Activated CD4-positive, alpha-beta T cell treated with anti-CD3 and anti-CD28 coated beads for 36 hours (primary cell): ENCODE measurements around the gene PIP5KL1. TPM values are rescaled to one million over a fixed set of nuclear protein-coding genes. Genes with fewer than 3 reads are reported as not detected.

ENCODE experiments used
- ATAC-seq: fragments of 200-7000 bp; cut with Tn5 transposase; one replicate; pipeline ENCODE4 v1.10.0; 2021; ENCODE audit warnings: mild to moderate bottlenecking, moderate library complexity
- CTCF ChIA-PET: fragments of 350-600 bp; sonication (Branson Sonifier 250); formaldehyde crosslinking; loops from one replicate; lab custom pipeline; 2021; ENCODE audit warnings: antibody characterized with exemption; lab: Charles Lee
- POLR2A ChIA-PET: fragments of 350-600 bp; sonication (Branson Sonifier 250); formaldehyde crosslinking; loops from one replicate; lab custom pipeline; 2021; ENCODE audit warnings: antibody characterized with exemption, inconsistent platforms; lab: Charles Lee
- DNase-seq: peaks from one replicate; pipeline ENCODE4 v3.0.0-alpha.2; 2020
- H3K27ac Mint-ChIP-seq: one replicate; pipeline ENCODE4 v1.8.0; 2021; ENCODE audit warnings: mixed read lengths
- H3K27me3 Mint-ChIP-seq: one replicate; pipeline ENCODE4 v1.8.0; 2021; ENCODE audit warnings: mixed read lengths
- H3K36me3 Mint-ChIP-seq: one replicate; pipeline ENCODE4 v1.8.0; 2021; ENCODE audit warnings: low read depth, mixed read lengths
- H3K4me1 Mint-ChIP-seq: one replicate; pipeline ENCODE4 v1.8.0; 2021; ENCODE audit warnings: mixed read lengths
- H3K4me3 Mint-ChIP-seq: one replicate; pipeline ENCODE4 v1.8.0; 2021; ENCODE audit warnings: mild to moderate bottlenecking, moderate library complexity, mixed read lengths
- H3K9me3 Mint-ChIP-seq: one replicate; pipeline ENCODE4 v1.8.0; 2021; ENCODE audit warnings: low read depth, mixed read lengths
- intact Hi-C, 2 experiments: fragments of 100-400 bp; cut with DNase I in 1 of 2; cut with micrococcal nuclease in 1 of 2; formaldehyde crosslinking; loops; one replicate each; pipeline versions ENCODE4 v1.14.2 to v1.15.1; 2022 to 2024; cut with DNase I, micrococcal nuclease
- total RNA-seq, 2 experiments: library from RNA; stranded (reverse); gene quantifications; one replicate each; pipeline ENCODE4 v1.2.3, GENCODE V29; 2021

The PIP5KL1 gene, protein sequence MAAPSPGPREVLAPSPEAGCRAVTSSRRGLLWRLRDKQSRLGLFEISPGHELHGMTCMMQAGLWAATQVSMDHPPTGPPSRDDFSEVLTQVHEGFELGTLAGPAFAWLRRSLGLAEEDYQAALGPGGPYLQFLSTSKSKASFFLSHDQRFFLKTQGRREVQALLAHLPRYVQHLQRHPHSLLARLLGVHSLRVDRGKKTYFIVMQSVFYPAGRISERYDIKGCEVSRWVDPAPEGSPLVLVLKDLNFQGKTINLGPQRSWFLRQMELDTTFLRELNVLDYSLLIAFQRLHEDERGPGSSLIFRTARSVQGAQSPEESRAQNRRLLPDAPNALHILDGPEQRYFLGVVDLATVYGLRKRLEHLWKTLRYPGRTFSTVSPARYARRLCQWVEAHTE
- 1 to 10 TPM; 1.9 to 2.8 TPM for total RNA-seq

DNA sequence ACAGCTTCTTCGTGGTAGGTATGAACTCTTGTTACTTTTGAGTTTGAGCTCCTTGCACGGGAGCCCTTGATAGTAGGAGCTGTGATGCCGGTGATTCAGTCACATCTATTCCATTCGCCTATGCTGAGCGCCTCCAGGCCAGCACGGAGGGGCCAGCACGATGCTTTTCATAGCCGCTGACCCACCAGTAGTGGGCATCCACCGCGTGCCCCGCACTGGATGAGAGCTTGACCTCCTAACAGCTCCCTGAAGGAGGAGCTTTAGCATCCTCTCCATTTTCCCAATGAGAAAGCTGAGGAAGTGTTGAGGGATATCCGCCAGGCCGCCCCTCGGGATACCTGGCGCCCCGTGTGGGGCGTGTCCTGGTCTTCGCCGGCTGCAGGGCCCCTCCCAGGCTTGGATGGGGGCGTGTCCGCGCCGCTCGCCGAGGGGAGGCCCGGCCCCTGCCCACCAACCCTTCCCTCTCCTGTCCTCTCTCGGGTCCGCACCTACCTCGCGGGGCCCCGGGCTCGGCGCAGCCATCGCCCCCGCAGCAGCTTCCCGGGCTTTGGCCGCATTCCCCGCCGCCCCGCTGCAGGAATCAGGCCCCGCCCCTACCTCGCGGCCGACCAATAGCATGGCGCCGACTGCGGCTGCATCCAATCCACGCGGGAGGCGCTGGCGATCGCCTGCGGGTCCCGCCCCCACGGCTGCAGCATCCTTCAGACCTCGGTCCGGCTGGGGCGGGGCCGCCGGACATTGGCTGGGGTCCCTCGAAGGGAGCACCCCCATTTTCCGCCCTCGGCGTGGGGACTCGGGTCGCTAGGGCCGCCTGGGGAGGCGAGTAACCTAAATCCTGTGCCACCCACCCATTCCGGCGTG lies at the start of gene PIP5KL1:
Gene PIP5KL1 (minus strand): TSS at position 547 of the 861 bp plus-strand sequence. CDS start 25 bp downstream, at position 522.
- ATAC-seq (peak; percentile 71), DNase-seq (peak; percentile 82)
- peaks cover 12% of the 10 kb centered on the region for H3K36me3 Mint-ChIP-seq
- no peak within 1 kb of the TSS for H3K27ac Mint-ChIP-seq
- H3K27me3 Mint-ChIP-seq: no peaks in the 10 kb centered on the region
- POLR2A ChIA-PET: interaction anchor here (1.1 kb wide), 1 partner anchor 13 kb away, joined by 3 read pairs; no protein-coding TSS in a partner anchor
- intact Hi-C loops: no loop called here
- H3K4me1 Mint-ChIP-seq: peaks cover 30% of the 10 kb centered on the region
- no peaks in the 10 kb centered on the region for H3K9me3 Mint-ChIP-seq
- CTCF ChIA-PET: interaction anchor here (0.6 to 4.2 kb wide), 8 partner anchors 9 to 263 kb away, joined by 3 to 18 read pairs (median 6); partner anchors contain the start of gene TOR2A
- peak within 1 kb of the TSS; percentile 45 for H3K4me3 Mint-ChIP-seq

DNA sequence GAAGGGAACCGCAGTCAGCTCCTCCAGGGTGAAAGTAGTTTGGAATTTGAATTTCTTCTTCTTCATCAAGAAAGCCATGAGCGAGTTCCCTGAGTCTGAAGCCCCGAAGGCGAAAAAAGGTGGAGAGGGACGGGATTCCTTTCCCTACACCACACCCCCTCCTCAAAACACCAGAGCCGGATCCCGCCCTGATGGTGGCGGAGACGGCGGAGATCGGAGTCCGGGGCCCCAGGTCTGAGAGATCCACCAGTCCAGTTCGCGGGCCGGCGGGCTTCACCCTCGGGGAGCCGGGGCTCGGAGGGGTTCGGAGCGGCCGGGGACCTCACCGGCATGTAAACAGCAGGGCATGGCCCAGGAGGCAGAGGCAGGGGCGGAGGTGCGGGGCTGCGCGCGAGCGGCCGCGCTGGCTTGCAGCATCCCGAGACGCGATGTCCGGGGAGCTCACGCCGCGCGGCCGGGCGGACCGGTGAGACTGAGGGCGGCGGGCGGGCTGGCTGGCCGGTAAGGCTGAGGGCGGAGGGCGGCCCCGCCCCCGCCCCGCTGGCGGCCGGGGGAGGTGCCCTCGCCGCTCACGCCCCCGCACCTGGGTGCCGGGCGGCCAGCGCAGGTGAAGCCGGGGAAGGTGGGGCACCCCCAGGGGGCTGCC lies 49.6 kb upstream of the PIP5KL1 start:
- ChIA-PET POLR2A (interaction anchor here (0.8 to 1.4 kb wide), 5 partner anchors 10 to 51 kb away, joined by 3 to 12 read pairs (median 4); no protein-coding TSS in a partner anchor), CTCF (interaction anchor here (0.9 to 8.1 kb wide), 9 partner anchors 20 to 112 kb away, joined by 3 to 55 read pairs (median 5); no protein-coding TSS in a partner anchor)
- Mint-ChIP-seq H3K4me1 (peaks cover 55% of the 10 kb centered on the region), H3K9me3 (no peaks in the 10 kb centered on the region), H3K36me3 (peaks cover 21% of the 10 kb centered on the region), H3K27me3 (no peaks in the 10 kb centered on the region), H3K27ac (peak overlapping the region; percentile 87), H3K4me3 (peak overlapping the region; percentile 97)
- intact Hi-C loops: loop anchor here in 1 of 2 experiments (1.0 to 10.0 kb wide), 5 partner anchors 37 to 755 kb away; partner anchors contain the start of genes CDK9 and SPTAN1
- ATAC-seq (peak; percentile 0), DNase-seq (peak; percentile 67)

DNA sequence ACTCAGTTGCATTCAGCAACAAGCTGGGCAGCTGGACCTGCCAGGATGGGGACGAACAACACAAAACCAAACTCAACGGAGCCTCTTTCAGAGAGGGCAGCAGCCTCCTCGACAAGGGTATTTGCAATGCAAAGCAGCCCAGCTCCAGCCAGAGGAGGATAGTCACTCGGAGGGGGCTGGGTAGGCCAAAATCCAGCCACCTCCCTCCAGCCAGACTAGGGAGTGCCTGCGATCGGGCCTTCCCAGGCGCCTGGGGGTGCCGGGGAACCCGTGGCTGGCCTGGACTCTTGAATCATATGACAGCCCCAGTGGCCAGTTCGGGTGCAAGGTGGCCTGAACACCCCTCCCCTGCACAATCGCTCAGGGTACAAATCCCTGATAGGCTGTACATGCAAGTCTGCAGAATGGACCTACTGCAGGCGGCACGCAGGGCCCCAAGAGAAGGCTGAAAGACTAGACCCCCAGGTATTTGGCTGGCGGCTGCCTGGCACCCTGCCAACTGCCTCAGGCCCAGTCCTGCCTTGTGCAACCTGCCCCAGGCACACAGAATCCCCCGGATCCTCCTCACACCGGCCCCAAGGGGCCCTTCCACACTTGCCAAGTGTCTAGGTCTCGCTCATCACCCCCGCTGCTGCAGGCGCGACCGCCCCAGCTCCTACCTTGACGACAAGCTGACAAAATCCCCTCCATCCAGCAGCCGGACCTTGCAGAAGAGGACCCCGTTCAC lies 48.9 kb upstream of the PIP5KL1 start:
- H3K36me3 Mint-ChIP-seq: peaks cover 23% of the 10 kb centered on the region
- DNase-seq (peak; percentile 59), ATAC-seq (no peak)
- intact Hi-C loops: loop anchor here (1.0 to 10.0 kb wide), 8 partner anchors 9 to 755 kb away; partner anchors contain the start of genes CDK9 (in 1 of the 2) and SPTAN1 (in 1 of the 2)
- H3K4me1 Mint-ChIP-seq: peaks cover 56% of the 10 kb centered on the region
- H3K4me3 Mint-ChIP-seq: peak overlapping the region; percentile 97
- H3K27ac Mint-ChIP-seq: peak overlapping the region; percentile 87
- ChIA-PET CTCF (interaction anchor here (0.7 to 8.1 kb wide), 13 partner anchors 9 to 250 kb away, joined by 3 to 55 read pairs (median 4); no protein-coding TSS in a partner anchor), POLR2A (interaction anchor here (1.1 to 2.6 kb wide), 3 partner anchors 9 to 47 kb away, joined by 8 to 13 read pairs (median 9); no protein-coding TSS in a partner anchor)
- no peaks in the 10 kb centered on the region for H3K27me3 Mint-ChIP-seq
- H3K9me3 Mint-ChIP-seq: no peaks in the 10 kb centered on the region

DNA sequence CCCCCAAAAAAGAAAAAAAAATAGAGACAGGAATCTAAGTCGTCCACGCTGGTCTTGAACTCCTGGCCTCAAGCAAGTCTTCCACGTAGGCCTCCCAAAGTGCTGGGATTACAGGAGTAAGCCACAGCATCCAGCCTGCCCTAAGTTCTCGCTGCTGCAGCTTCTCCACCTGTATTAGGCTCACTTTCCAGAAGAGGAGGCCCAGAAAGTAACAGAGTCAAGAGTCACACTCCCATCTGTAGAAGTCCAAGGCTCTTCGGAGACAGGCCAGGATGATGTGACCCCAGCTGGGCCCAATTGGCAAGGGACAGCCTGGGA lies 48.4 kb upstream of the PIP5KL1 start:
- H3K27me3 Mint-ChIP-seq: no peaks in the 10 kb centered on the region
- CTCF ChIA-PET: interaction anchor here (0.7 to 8.1 kb wide), 12 partner anchors 9 to 250 kb away, joined by 3 to 55 read pairs (median 4); no protein-coding TSS in a partner anchor
- intact Hi-C loops: loop anchor here in 1 of 2 experiments (1.0 to 2.0 kb wide), 3 partner anchors 9 to 48 kb away; no protein-coding TSS in a partner anchor

DNA sequence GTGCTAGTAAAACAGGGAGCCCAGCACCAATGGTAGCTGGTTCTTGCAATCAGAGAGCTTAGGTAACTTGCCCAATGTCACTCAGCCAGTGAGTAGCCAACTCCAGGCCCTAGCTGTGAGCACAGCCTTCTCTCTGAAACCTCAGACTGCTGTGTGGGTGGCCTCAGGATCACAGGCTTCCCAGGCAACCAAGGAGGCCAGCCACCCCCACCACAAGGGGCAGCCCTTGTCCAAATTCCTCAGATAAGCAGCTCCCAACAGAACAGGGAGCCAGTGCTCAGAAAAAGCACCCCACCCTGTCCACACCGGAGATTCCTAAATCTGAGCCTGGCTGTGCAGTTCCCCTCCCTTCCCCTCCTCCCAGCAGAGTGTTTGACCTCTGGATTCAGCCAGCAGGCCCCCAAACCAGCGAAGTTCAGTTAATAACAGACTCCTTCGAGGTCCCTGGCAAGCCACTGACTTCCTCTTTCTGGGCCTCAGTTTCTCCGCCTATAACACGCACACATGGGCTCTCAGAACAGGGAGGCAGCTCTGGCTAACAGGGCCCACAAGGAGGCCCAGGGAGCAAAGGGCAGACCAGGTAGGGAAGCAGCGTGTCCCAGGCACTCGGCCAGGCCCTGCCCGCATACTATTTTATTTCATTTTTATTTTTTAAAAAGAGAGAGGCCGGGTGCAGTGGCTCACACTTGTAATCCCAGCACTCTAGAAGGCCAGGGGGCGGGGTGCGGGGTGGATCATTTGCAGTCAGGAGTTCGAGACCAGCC lies 47.5 kb upstream of the PIP5KL1 start:
- intact Hi-C loops: loop anchor here in 1 of 2 experiments (2.0 kb wide), 2 partner anchors 13 to 49 kb away; no protein-coding TSS in a partner anchor
- peak; percentile 4 for ATAC-seq
- Mint-ChIP-seq H3K4me1 (peaks cover 60% of the 10 kb centered on the region), H3K4me3 (peak overlapping the region; percentile 97), H3K27me3 (no peaks in the 10 kb centered on the region), H3K36me3 (peaks cover 24% of the 10 kb centered on the region), H3K9me3 (no peaks in the 10 kb centered on the region), H3K27ac (peak overlapping the region; percentile 89)
- ChIA-PET CTCF (interaction anchor here (0.6 to 8.1 kb wide), 12 partner anchors 8 to 140 kb away, joined by 3 to 55 read pairs (median 4); no protein-coding TSS in a partner anchor), POLR2A (interaction anchor here (0.5 to 2.6 kb wide), 7 partner anchors 8 to 93 kb away, joined by 3 to 13 read pairs (median 4); no protein-coding TSS in a partner anchor)
- DNase-seq: peak; percentile 64

More for the DNA sequence above, 48.4 kb upstream of the PIP5KL1 start:
- H3K27ac Mint-ChIP-seq: peak overlapping the region; percentile 87
- H3K9me3 Mint-ChIP-seq: no peaks in the 10 kb centered on the region
- peaks cover 24% of the 10 kb centered on the region for H3K36me3 Mint-ChIP-seq
- no peak for DNase-seq
- ATAC-seq: no peak
- POLR2A ChIA-PET: interaction anchor here (0.7 to 2.6 kb wide), 4 partner anchors 9 to 47 kb away, joined by 3 to 13 read pairs (median 8); no protein-coding TSS in a partner anchor
- peak overlapping the region; percentile 97 for H3K4me3 Mint-ChIP-seq
- H3K4me1 Mint-ChIP-seq: peaks cover 60% of the 10 kb centered on the region

DNA sequence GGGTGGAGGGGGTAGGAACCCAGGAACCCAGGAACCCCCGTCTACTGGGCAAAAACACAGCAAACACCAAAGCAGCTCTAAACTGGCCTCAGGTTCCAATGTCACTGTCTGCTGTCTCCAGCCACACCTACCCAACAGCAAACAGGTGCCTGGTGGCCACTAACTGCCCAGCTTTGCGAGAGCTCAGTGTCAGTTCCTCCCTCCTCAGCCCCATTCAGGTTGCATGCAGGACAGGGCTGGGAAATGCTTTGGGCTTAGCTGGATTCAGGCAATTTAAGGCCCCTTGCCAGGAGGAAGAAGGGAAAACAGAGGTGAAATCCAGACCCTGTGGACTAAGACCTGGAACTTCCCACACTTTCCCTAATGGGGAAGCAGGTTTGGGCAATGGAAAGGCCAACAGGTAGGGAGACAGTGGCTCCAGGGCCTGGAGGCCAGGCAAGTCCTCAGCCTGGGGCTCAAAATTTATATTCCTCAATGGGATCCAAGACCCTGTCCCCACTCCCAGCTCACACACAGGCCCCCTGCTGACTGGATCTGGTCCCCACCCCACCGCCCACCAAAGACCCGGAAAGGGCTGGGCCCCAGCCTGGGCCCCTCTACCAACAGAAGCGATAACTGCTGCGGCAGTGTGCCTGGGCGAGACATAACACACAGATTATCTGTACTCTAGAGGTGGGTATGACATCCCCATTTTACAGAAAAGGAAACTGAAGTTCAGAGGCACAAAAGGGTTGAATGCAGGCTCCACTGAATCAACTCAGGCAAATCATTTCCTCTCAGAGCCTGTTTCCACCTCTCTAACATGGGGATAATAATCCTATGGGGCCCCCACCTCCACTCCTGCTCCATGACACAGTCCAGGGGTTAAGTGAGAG lies 46.7 kb upstream of the PIP5KL1 start:
- DNase-seq: peak; percentile 61
- ATAC-seq: peak; percentile 15
- Mint-ChIP-seq H3K4me1 (peaks cover 60% of the 10 kb centered on the region), H3K4me3 (peak overlapping the region; percentile 97), H3K9me3 (no peaks in the 10 kb centered on the region), H3K27ac (peak overlapping the region; percentile 89), H3K36me3 (peaks cover 22% of the 10 kb centered on the region), H3K27me3 (no peaks in the 10 kb centered on the region)
- intact Hi-C loops: no loop called here
- ChIA-PET CTCF (interaction anchor here (0.6 to 8.1 kb wide), 13 partner anchors 14 to 141 kb away, joined by 3 to 55 read pairs (median 4); no protein-coding TSS in a partner anchor), POLR2A (interaction anchor here (0.5 to 2.6 kb wide), 8 partner anchors 18 to 94 kb away, joined by 3 to 13 read pairs (median 4); no protein-coding TSS in a partner anchor)

DNA sequence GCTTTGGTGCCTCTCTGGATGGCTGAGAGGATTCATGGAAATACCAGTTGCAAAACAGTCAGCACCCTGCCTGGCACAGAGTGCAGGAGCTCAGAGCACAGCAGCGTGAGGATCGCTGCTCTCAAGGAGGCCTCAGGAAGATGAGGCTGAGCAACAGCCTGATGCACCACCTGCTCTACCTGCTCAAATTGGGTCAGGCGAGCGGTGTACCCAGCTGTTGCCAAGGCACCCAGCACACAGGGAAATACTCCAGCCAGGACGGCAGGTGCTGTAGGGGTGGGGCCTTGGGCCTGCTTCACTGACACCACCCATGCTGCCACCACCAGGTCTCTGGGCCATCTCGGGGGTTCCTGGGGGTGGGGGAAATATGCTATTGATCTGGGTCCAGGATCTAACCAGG lies 45.9 kb upstream of the PIP5KL1 start:
- H3K4me3 Mint-ChIP-seq: peak overlapping the region; percentile 97
- H3K36me3 Mint-ChIP-seq: peaks cover 23% of the 10 kb centered on the region
- peaks cover 61% of the 10 kb centered on the region for H3K4me1 Mint-ChIP-seq
- ChIA-PET CTCF (interaction anchor here (0.7 to 8.1 kb wide), 7 partner anchors 14 to 124 kb away, joined by 3 to 55 read pairs (median 5); no protein-coding TSS in a partner anchor), POLR2A (interaction anchor here (0.5 to 1.9 kb wide), 6 partner anchors 17 to 129 kb away, joined by 3 to 8 read pairs (median 4); no protein-coding TSS in a partner anchor)
- intact Hi-C loops: no loop called here
- DNase-seq: no peak
- no peak for ATAC-seq
- H3K27me3 Mint-ChIP-seq: no peaks in the 10 kb centered on the region
- peak overlapping the region; percentile 89 for H3K27ac Mint-ChIP-seq
- no peaks in the 10 kb centered on the region for H3K9me3 Mint-ChIP-seq
